Activated naive CD8-positive, alpha-beta T cell treated with anti-CD3 and anti-CD28 coated beads, Interleukin-2, amount 50 U/mL, for 24 hours (primary cell): ENCODE results near the gene MPPE1.

Experiments used
- ATAC-seq: fragments of 150-1000 bp; cut with Tn5 transposase; one replicate; pipeline ENCODE4 v1.10.0; 2021
- DNase-seq: peaks from one replicate; pipeline ENCODE4 v3.0.0; 2021
- H3K27ac Mint-ChIP-seq: one replicate; pipeline ENCODE4 v1.8.0; 2021; ENCODE audit warnings: mild to moderate bottlenecking, mixed read lengths
- H3K27me3 Mint-ChIP-seq: one replicate; pipeline ENCODE4 v1.8.0; 2021; ENCODE audit warnings: mixed read lengths
- H3K36me3 Mint-ChIP-seq: one replicate; pipeline ENCODE4 v1.8.0; 2021; ENCODE audit warnings: low read depth, mixed read lengths
- H3K4me1 Mint-ChIP-seq: one replicate; pipeline ENCODE4 v1.8.0; 2021; ENCODE audit warnings: mixed read lengths
- H3K4me3 Mint-ChIP-seq: one replicate; pipeline ENCODE4 v1.8.0; 2021; ENCODE audit warnings: mild to moderate bottlenecking, moderate library complexity, mixed read lengths
- H3K9me3 Mint-ChIP-seq: one replicate; pipeline ENCODE4 v1.8.0; 2021; ENCODE audit warnings: mixed read lengths

The MPPE1 gene

GRCh38 chr18:11882636-11883035, 25.5 kb downstream of the MPPE1 start:
- DNase-seq (no peak), ATAC-seq (no peak)
- no peak overlapping the region for H3K4me3 Mint-ChIP-seq
- H3K9me3 Mint-ChIP-seq: no peaks in the 10 kb centered on the region
- peaks cover 12% of the 10 kb centered on the region for H3K36me3 Mint-ChIP-seq
- no peak overlapping the region for H3K27ac Mint-ChIP-seq
- H3K4me1 Mint-ChIP-seq: peaks cover 5% of the 10 kb centered on the region
- H3K27me3 Mint-ChIP-seq: no peaks in the 10 kb centered on the region

GRCh38 chr18:11880586-11881304, 27.4 kb downstream of the MPPE1 start:
- DNase-seq: no peak
- no peaks in the 10 kb centered on the region for H3K27me3 Mint-ChIP-seq
- H3K4me3 Mint-ChIP-seq: no peak overlapping the region
- H3K27ac Mint-ChIP-seq: peak overlapping the region; percentile 7
- peaks cover 5% of the 10 kb centered on the region for H3K4me1 Mint-ChIP-seq
- ATAC-seq: no peak
- peaks cover 12% of the 10 kb centered on the region for H3K36me3 Mint-ChIP-seq
- H3K9me3 Mint-ChIP-seq: no peaks in the 10 kb centered on the region

GRCh38 chr18:11877497-11878135, 30.5 kb downstream of the MPPE1 start:
- Mint-ChIP-seq H3K36me3 (peaks cover 5% of the 10 kb centered on the region), H3K4me1 (no peaks in the 10 kb centered on the region), H3K4me3 (no peak overlapping the region), H3K27me3 (peaks cover under 1% of the 10 kb centered on the region), H3K9me3 (no peaks in the 10 kb centered on the region), H3K27ac (no peak overlapping the region)
- DNase-seq (no peak), ATAC-seq (no peak)

- Mint-ChIP-seq H3K4me3 (no peak overlapping the region), H3K9me3 (no peaks in the 10 kb centered on the region), H3K27me3 (peaks cover 2% of the 10 kb centered on the region), H3K36me3 (peaks cover 2% of the 10 kb centered on the region), H3K4me1 (peaks cover 1% of the 10 kb centered on the region), H3K27ac (no peak overlapping the region)
- ATAC-seq (no peak), DNase-seq (no peak)
Measured at GRCh38 chr18:11874676-11875075, 33.4 kb downstream of the MPPE1 start.

- Mint-ChIP-seq H3K36me3 (peaks cover 2% of the 10 kb centered on the region), H3K4me1 (peaks cover 1% of the 10 kb centered on the region), H3K9me3 (no peaks in the 10 kb centered on the region), H3K4me3 (no peak overlapping the region), H3K27ac (no peak overlapping the region), H3K27me3 (peaks cover 3% of the 10 kb centered on the region)
- ATAC-seq (no peak), DNase-seq (no peak)
Measured at GRCh38 chr18:11873670-11874340, 34.3 kb downstream of the MPPE1 start.

- H3K27me3 Mint-ChIP-seq: peaks cover 4% of the 10 kb centered on the region
- ATAC-seq (peak; percentile 54), DNase-seq (no peak)
- H3K27ac Mint-ChIP-seq: no peak overlapping the region
- H3K36me3 Mint-ChIP-seq: peaks cover 2% of the 10 kb centered on the region
- H3K4me1 Mint-ChIP-seq: peaks cover 1% of the 10 kb centered on the region
- H3K4me3 Mint-ChIP-seq: no peak overlapping the region
- no peaks in the 10 kb centered on the region for H3K9me3 Mint-ChIP-seq
Measured at GRCh38 chr18:11872479-11873136, 35.5 kb downstream of the MPPE1 start.

GRCh38 chr18:11871501-11871900, 36.6 kb downstream of the MPPE1 start:
- Mint-ChIP-seq H3K27ac (no peak overlapping the region), H3K4me1 (peaks cover 1% of the 10 kb centered on the region), H3K9me3 (no peaks in the 10 kb centered on the region), H3K36me3 (peaks cover 2% of the 10 kb centered on the region), H3K4me3 (no peak overlapping the region), H3K27me3 (peaks cover 6% of the 10 kb centered on the region)
- ATAC-seq (no peak), DNase-seq (no peak)

GRCh38 chr18:11868230-11868629, 39.9 kb downstream of the MPPE1 start:
- H3K4me3 Mint-ChIP-seq: no peak overlapping the region
- H3K4me1 Mint-ChIP-seq: peaks cover 1% of the 10 kb centered on the region
- no peak for DNase-seq

GRCh38 chr18:11866764-11867163, 41.4 kb downstream of the MPPE1 start:
- H3K9me3 Mint-ChIP-seq: no peaks in the 10 kb centered on the region
- H3K4me3 Mint-ChIP-seq: no peak overlapping the region
- H3K36me3 Mint-ChIP-seq: no peaks in the 10 kb centered on the region
- peaks cover 3% of the 10 kb centered on the region for H3K4me1 Mint-ChIP-seq
- no peak overlapping the region for H3K27ac Mint-ChIP-seq
- DNase-seq (no peak), ATAC-seq (no peak)
- H3K27me3 Mint-ChIP-seq: peaks cover 5% of the 10 kb centered on the region

More at GRCh38 chr18:11868230-11868629, 39.9 kb downstream of the MPPE1 start:
- Mint-ChIP-seq H3K9me3 (no peaks in the 10 kb centered on the region), H3K36me3 (no peaks in the 10 kb centered on the region), H3K27me3 (peaks cover 8% of the 10 kb centered on the region), H3K27ac (no peak overlapping the region)
- ATAC-seq: no peak

GRCh38 chr18:11866329-11866728, 41.8 kb downstream of the MPPE1 start:
- Mint-ChIP-seq H3K4me1 (peaks cover 3% of the 10 kb centered on the region), H3K36me3 (no peaks in the 10 kb centered on the region), H3K9me3 (no peaks in the 10 kb centered on the region), H3K4me3 (no peak overlapping the region), H3K27me3 (peaks cover 5% of the 10 kb centered on the region), H3K27ac (no peak overlapping the region)
- ATAC-seq (no peak), DNase-seq (no peak)

- peaks cover 5% of the 10 kb centered on the region for H3K27me3 Mint-ChIP-seq
- DNase-seq (no peak), ATAC-seq (no peak)
- H3K27ac Mint-ChIP-seq: no peak overlapping the region
- peaks cover 9% of the 10 kb centered on the region for H3K4me1 Mint-ChIP-seq
- H3K36me3 Mint-ChIP-seq: no peaks in the 10 kb centered on the region
- no peak overlapping the region for H3K4me3 Mint-ChIP-seq
- H3K9me3 Mint-ChIP-seq: no peaks in the 10 kb centered on the region
Measured at GRCh38 chr18:11865071-11865470, 43.0 kb downstream of the MPPE1 start.

GRCh38 chr18:11864471-11864870, 43.6 kb downstream of the MPPE1 start:
- no peak for DNase-seq
- Mint-ChIP-seq H3K27ac (no peak overlapping the region), H3K4me3 (no peak overlapping the region), H3K27me3 (peaks cover 5% of the 10 kb centered on the region), H3K4me1 (peaks cover 13% of the 10 kb centered on the region), H3K9me3 (no peaks in the 10 kb centered on the region), H3K36me3 (no peaks in the 10 kb centered on the region)
- ATAC-seq: no peak

- no peak overlapping the region for H3K27ac Mint-ChIP-seq
- no peak for ATAC-seq
- H3K9me3 Mint-ChIP-seq: no peaks in the 10 kb centered on the region
- no peaks in the 10 kb centered on the region for H3K36me3 Mint-ChIP-seq
- peaks cover 13% of the 10 kb centered on the region for H3K4me1 Mint-ChIP-seq
- H3K4me3 Mint-ChIP-seq: no peak overlapping the region
- DNase-seq: no peak
- H3K27me3 Mint-ChIP-seq: peaks cover 4% of the 10 kb centered on the region
Measured at GRCh38 chr18:11862468-11863137, 45.5 kb downstream of the MPPE1 start.

- no peak for DNase-seq
- no peak overlapping the region for H3K4me3 Mint-ChIP-seq
- H3K9me3 Mint-ChIP-seq: no peaks in the 10 kb centered on the region
- peaks cover 2% of the 10 kb centered on the region for H3K27me3 Mint-ChIP-seq
- no peaks in the 10 kb centered on the region for H3K36me3 Mint-ChIP-seq
- peaks cover 13% of the 10 kb centered on the region for H3K4me1 Mint-ChIP-seq
- ATAC-seq: no peak
- H3K27ac Mint-ChIP-seq: no peak overlapping the region
Measured at GRCh38 chr18:11861583-11862288, 46.4 kb downstream of the MPPE1 start.
